Keratinocyte (primary cell): Measurements from ENCODE around the gene ATP11A.

Source experiments
- EZH2 ChIP-seq: IDR thresholded peaks from one replicate; pipeline ENCODE4 v1.6.1; 2012; ENCODE audit warnings: inconsistent platforms, mild to moderate bottlenecking, low read length, moderate library complexity
- TF ChIP-seq, protein P1 (sequence below), 3 experiments: IDR thresholded peaks in 1 of 3; conservative IDR thresholded peaks in 1 of 3; optimal IDR thresholded peaks in 1 of 3; 2 replicates in 2 of 3; 3 replicates in 1 of 3; pipeline versions ENCODE3 to v1.5.1; 2011; ENCODE audit warnings: low read length in 3 of 3, mild to moderate bottlenecking in 3 of 3, moderate library complexity in 2 of 3, control low read depth in 1 of 3, inconsistent platforms in 1 of 3; ENCODE audit not compliant: insufficient read depth in 2 of 3; ENCODE audit errors: extremely low read depth in 1 of 3

DNA sequence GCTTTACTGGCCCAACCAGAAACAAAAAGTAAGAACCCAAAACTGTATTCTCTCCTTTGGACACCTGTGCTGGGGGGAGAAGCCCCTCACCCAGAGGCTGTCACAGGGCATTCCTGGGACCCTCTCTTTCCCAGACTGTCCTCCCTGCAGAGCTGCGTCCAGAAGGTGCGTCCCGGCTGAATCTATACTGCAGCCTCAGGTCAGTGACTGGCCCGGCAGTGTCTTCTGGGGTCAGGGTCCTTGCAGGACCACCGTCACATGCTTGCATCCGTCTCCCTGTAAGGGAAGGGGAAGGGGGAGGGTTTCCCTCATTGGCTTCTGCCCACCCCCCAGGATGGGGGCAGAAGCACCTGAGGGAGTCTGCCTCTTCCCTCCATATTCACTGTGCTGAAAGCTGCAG, 76.5 kb downstream of the ATP11A start:
- TF ChIP-seq, protein P1, sequence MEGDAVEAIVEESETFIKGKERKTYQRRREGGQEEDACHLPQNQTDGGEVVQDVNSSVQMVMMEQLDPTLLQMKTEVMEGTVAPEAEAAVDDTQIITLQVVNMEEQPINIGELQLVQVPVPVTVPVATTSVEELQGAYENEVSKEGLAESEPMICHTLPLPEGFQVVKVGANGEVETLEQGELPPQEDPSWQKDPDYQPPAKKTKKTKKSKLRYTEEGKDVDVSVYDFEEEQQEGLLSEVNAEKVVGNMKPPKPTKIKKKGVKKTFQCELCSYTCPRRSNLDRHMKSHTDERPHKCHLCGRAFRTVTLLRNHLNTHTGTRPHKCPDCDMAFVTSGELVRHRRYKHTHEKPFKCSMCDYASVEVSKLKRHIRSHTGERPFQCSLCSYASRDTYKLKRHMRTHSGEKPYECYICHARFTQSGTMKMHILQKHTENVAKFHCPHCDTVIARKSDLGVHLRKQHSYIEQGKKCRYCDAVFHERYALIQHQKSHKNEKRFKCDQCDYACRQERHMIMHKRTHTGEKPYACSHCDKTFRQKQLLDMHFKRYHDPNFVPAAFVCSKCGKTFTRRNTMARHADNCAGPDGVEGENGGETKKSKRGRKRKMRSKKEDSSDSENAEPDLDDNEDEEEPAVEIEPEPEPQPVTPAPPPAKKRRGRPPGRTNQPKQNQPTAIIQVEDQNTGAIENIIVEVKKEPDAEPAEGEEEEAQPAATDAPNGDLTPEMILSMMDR (optimal IDR thresholded peaks at IDR 0.05 in 1 of 3, IDR thresholded peaks at IDR 0.05 in 1 of 3, conservative IDR thresholded peaks at IDR 0.05 in 1 of 3; ENCODE audit: extremely low read depth in 1 of 3, insufficient read depth in 2 of 3, low read length in 3 of 3): no peak
- TF ChIP-seq EZH2: no peak
